Esophagus muscularis mucosa (tissue), 4 donors: ENCODE measurements around the gene LRRK1.

Source experiments
- CTCF ChIP-seq, 3 experiments: fragments of 200-600 bp in 2 of 3; fragments of 450-650 bp in 1 of 3; sonication (generic) in 2 of 3; IDR thresholded peaks; one replicate each; pipeline ENCODE4 v1.5.1; 2017 to 2019; ENCODE audit warnings: antibody characterized with exemption in 3 of 3, mild to moderate bottlenecking in 2 of 3, moderate library complexity in 1 of 3
- EP300 ChIP-seq: sonication (generic); formaldehyde crosslinking; IDR thresholded peaks from one replicate; pipeline ENCODE4 v1.6.1; 2017; ENCODE audit warnings: antibody characterized with exemption
- POLR2A ChIP-seq: fragments of 450-650 bp; IDR thresholded peaks from one replicate; pipeline ENCODE4 v1.6.1; 2017; ENCODE audit warnings: antibody characterized with exemption, moderate library complexity, mild to moderate bottlenecking, low read depth
- POLR2AphosphoS5 ChIP-seq, 2 donors: sonication (generic); formaldehyde crosslinking; IDR thresholded peaks; one replicate each; pipeline ENCODE4 v1.6.1; 2017; ENCODE audit warnings: antibody characterized with exemption in 2 of 2

DNA sequence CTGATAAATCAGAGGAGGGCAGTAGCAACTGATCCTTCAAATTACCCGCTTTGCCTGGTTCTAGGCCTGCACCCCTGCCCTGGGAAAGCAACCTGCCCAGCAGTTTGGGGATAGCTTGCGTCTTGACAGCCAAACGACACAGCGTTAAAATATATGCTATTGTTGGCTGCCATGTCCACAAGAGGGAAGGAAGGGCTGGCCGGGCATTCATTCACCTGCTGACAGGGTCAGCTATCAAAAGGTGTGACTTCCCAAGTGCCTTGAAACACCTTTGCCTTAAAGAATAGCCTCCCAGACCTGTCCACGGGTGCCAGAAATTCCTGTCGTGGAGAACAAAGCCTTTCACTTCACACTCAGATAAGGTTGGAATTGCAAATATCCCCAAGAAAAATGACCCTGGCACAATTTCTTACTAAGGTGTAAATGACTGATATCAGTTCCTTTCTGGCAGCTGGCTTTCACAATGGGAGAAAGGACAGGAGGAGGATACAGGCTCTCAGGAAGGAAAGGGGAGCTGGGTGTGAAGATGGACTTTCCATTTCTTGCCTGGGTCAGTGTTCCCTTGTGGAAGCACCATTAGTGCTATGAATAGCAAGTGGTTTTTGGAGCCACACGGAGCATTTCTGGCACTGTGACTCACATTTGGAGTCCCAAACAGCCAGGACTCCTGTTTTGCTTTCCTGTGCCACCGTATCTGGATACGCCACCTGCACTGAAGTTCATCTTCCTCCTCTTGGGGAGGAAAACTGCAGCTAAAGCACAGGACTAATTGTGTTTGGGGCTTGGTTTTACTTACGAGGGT lies 20.3 kb upstream of the LRRK1 start:
- TF ChIP-seq CTCF (IDR thresholded peaks at IDR 0.05) (no peak), EP300 (no peak), POLR2A (no peak), POLR2AphosphoS5 (IDR thresholded peaks at IDR 0.05) (peak in 1 of 2 donors; percentile 4)
